Measurements from ENCODE around the gene DCAF5.

DNA sequence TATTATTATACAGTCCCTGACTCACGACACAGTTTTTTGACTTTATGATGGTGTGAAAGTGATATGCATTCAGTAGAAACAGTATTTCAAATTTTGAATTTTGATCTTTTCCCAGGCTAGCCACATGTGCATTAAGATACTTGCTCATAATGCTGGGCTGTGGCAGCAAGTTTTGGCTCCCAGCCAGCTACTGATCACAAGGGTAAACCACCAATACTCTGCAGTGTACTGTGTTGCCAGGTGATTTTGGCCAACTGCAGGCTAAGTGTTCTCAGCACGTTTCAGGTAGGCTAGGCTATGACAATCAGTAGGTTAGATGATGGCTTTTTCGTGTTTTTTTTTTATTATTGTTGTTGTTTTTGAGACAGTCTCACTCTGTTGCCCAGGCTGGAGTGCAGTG lies 104.5 kb downstream of the DCAF5 start:
- TF ChIP-seq CTCF (IDR thresholded peaks at IDR 0.05) = no peak
- no peak for TF ChIP-seq POLR2A (IDR thresholded peaks at IDR 0.05)
